ENCODE measurements around the gene GFRAL. TPM values are rescaled to one million over a fixed set of nuclear protein-coding genes. Genes with fewer than 3 reads are reported as not detected.

GFRAL gene
- total RNA-seq, 1 donor from 2014 or later = not detected

DNA sequence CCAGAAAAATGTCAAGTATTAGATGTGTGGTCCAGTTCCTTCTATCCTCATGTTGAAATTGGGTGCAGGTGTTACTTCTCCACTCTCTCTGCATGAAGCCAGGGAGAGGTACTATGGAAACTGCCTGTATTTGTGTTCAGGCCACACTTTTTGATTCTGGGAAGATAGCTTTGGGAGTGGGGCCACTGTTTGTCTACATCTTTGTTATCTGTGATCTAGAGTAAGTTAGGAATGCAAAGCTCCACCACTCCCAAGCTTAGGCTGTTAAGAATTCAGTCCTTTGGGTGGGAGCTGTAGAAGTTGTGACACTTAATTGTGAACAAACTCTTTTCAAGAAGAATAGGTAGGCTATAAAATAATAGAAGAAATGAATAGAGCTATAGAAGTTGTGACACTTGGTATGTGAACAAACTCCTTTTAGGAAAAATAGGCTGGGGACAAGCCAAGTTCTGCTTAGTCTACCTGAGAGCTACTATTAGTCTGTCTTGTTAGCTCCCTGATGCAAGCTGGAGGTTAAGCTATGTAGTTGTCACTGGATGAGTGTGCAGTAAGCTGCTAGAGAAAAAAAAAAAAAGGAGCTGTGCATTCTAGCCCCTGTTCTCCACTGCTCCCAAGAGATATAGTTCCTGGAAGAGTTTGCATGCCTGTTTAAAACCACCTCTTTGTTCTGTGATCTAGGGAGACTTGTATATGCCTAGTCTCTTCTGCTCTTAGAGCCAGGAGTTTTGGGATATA lies 7.1 kb upstream of the GFRAL start:
- Histone ChIP-seq H3F3A (ENCODE audit: low read depth) (no peaks in the 10 kb centered on the region), H3K36me3 (no peaks in the 10 kb centered on the region), H3K4me1 (no peaks in the 10 kb centered on the region), H3K9me3 (ENCODE audit: low read depth) (no peaks in the 10 kb centered on the region), H3K4me2 (no peak overlapping the region), H3K27me3 (no peaks in the 10 kb centered on the region), H3K27ac (no peak overlapping the region), H3K9ac (no peak overlapping the region), H3K4me3 (no peak overlapping the region), H2AFZ (replicated peaks) (peak overlapping the region; percentile 22), H3K79me2 (ENCODE audit: low read depth) (no peaks in the 10 kb centered on the region), H4K20me1 (ENCODE audit: low read depth) (no peaks in the 10 kb centered on the region)
- no peaks in the 10 kb centered on the region for H3K4me1 Mint-ChIP-seq
- H3K27me3 Mint-ChIP-seq (ENCODE audit: insufficient read depth, low read depth) = no peaks in the 10 kb centered on the region
- no peak for DNase-seq (ENCODE audit: low spot score)
- H3K9me3 Mint-ChIP-seq = no peaks in the 10 kb centered on the region
- TF ChIP-seq EZH2 (IDR thresholded peaks at IDR 0.05) (no peak), EZH2phosphoT487 (IDR thresholded peaks at IDR 0.05) (no peak)
- TF ChIP-seq, protein P1, sequence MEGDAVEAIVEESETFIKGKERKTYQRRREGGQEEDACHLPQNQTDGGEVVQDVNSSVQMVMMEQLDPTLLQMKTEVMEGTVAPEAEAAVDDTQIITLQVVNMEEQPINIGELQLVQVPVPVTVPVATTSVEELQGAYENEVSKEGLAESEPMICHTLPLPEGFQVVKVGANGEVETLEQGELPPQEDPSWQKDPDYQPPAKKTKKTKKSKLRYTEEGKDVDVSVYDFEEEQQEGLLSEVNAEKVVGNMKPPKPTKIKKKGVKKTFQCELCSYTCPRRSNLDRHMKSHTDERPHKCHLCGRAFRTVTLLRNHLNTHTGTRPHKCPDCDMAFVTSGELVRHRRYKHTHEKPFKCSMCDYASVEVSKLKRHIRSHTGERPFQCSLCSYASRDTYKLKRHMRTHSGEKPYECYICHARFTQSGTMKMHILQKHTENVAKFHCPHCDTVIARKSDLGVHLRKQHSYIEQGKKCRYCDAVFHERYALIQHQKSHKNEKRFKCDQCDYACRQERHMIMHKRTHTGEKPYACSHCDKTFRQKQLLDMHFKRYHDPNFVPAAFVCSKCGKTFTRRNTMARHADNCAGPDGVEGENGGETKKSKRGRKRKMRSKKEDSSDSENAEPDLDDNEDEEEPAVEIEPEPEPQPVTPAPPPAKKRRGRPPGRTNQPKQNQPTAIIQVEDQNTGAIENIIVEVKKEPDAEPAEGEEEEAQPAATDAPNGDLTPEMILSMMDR (IDR thresholded peaks at IDR 0.05) = no peak
- H3K36me3 Mint-ChIP-seq = no peaks in the 10 kb centered on the region
- H3K4me3 Mint-ChIP-seq = no peak overlapping the region
- H3K27ac Mint-ChIP-seq = no peak overlapping the region

DNA sequence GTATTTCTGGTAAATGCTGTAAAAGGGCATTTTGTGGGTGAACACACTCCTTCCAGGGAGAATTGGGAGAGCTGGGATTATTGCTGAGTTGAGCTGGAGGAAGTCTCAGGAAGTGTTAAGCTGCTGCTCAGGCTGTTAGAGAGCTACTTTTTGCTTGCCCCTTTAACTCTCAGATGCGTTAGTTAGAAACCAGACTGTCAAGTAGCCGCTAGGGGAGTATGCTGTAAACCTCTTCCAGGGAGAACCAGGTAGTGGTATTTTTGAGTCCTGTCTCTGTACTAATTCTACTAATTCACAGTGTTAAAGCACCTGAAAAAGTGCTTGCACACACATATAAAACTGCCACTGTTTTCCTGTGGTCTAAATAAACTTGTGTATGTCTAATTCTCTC lies 6.6 kb upstream of the GFRAL start:
- Histone ChIP-seq H3K79me2 (ENCODE audit: low read depth) (no peaks in the 10 kb centered on the region), H3K4me2 (no peak overlapping the region), H2AFZ (replicated peaks) (peak overlapping the region; percentile 22), H3K27me3 (no peaks in the 10 kb centered on the region), H3K9me3 (ENCODE audit: low read depth) (no peaks in the 10 kb centered on the region), H3K4me3 (no peak overlapping the region), H3F3A (ENCODE audit: low read depth) (no peaks in the 10 kb centered on the region), H3K9ac (no peak overlapping the region), H3K27ac (no peak overlapping the region), H3K36me3 (no peaks in the 10 kb centered on the region), H4K20me1 (ENCODE audit: low read depth) (no peaks in the 10 kb centered on the region), H3K4me1 (no peaks in the 10 kb centered on the region)
- Mint-ChIP-seq H3K9me3 (no peaks in the 10 kb centered on the region), H3K4me3 (no peak overlapping the region), H3K27ac (no peak overlapping the region), H3K27me3 (ENCODE audit: insufficient read depth, low read depth) (no peaks in the 10 kb centered on the region), H3K4me1 (no peaks in the 10 kb centered on the region), H3K36me3 (no peaks in the 10 kb centered on the region)
- peak; percentile 3 for DNase-seq (ENCODE audit: low spot score)
- TF ChIP-seq EZH2 (IDR thresholded peaks at IDR 0.05) (no peak), EZH2phosphoT487 (IDR thresholded peaks at IDR 0.05) (no peak)
- TF ChIP-seq, protein P1 (IDR thresholded peaks at IDR 0.05) = no peak

DNA sequence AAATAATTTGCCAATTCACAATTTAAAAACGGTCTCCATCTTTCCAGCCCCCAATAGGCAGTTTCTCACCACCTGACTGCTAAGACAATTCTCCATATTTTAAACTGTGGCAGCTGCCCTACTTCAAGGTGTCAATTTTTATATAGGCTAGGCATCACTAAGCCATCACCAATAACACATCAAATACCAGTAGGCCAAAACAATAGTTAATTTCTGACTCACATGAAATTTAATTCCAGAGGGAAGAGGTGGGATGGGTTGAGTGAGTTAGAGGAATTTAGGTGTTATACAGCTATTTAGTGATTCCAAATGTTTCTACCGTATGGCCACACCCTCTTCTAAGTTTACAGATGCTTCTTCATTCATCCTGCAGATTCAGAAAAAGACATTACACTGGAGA lies 49.9 kb downstream of the GFRAL start:
- Histone ChIP-seq H3K4me1 (no peaks in the 10 kb centered on the region), H3K36me3 (no peaks in the 10 kb centered on the region), H3K9me3 (ENCODE audit: low read depth) (no peaks in the 10 kb centered on the region), H4K20me1 (ENCODE audit: low read depth) (no peaks in the 10 kb centered on the region), H3K4me3 (no peak overlapping the region), H3K27me3 (no peaks in the 10 kb centered on the region), H3F3A (ENCODE audit: low read depth) (no peaks in the 10 kb centered on the region), H3K9ac (no peak overlapping the region), H2AFZ (replicated peaks) (no peak overlapping the region), H3K27ac (no peak overlapping the region), H3K79me2 (ENCODE audit: low read depth) (no peaks in the 10 kb centered on the region), H3K4me2 (no peak overlapping the region)
- Mint-ChIP-seq H3K27ac (no peak overlapping the region), H3K36me3 (no peaks in the 10 kb centered on the region), H3K9me3 (no peaks in the 10 kb centered on the region), H3K4me1 (no peaks in the 10 kb centered on the region), H3K27me3 (ENCODE audit: insufficient read depth, low read depth) (no peaks in the 10 kb centered on the region), H3K4me3 (no peak overlapping the region)
- TF ChIP-seq EZH2phosphoT487 (IDR thresholded peaks at IDR 0.05) = no peak
- TF ChIP-seq, protein P1 (IDR thresholded peaks at IDR 0.05) = no peak
- TF ChIP-seq EZH2 (IDR thresholded peaks at IDR 0.05) = no peak
- DNase-seq (ENCODE audit: low spot score) = no peak
